ENCODE results near the gene NOL4L. TPM values are rescaled to one million over a fixed set of nuclear protein-coding genes. Genes with fewer than 3 reads are reported as not detected.

The NOL4L gene
- total RNA-seq, 1 experiment from 2014 or later, result 1.4 TPM

GRCh38 chr20:32535953-32536823 lies 48.9 kb downstream of the NOL4L start:
- H3K4me1 ChIP-seq (ENCODE audit: insufficient read depth, low read length, poor library complexity, severe bottlenecking), result peaks cover 11% of the 10 kb centered on the region
- no peaks in the 10 kb centered on the region for H3K9me3 ChIP-seq (ENCODE audit: low read depth, low read length, poor library complexity, severe bottlenecking)
- DNase-seq (ENCODE audit: low spot score), result peak; percentile 84
- BruUV-seq (replicated peaks), result no TSS peak
- TF ChIP-seq CTCF (conservative IDR thresholded peaks at IDR 0.05; ENCODE audit: low read depth, low read length), result no peak
- TF ChIP-seq EZH2 (IDR thresholded peaks at IDR 0.05; ENCODE audit: borderline replicate concordance, low read depth, low read length, poor library complexity, severe bottlenecking), result no peak
- intact Hi-C loops (cut with micrococcal nuclease; ENCODE audit: unreplicated experiment), result no loop called here
- H3K36me3 ChIP-seq (ENCODE audit: insufficient read depth, low read length, poor library complexity, severe bottlenecking), result no peaks in the 10 kb centered on the region
- ChIA-PET CTCF (interaction anchor here (0.6 kb wide), 2 partner anchors 242 to 455 kb away, joined by 5 read pairs; no protein-coding TSS in a partner anchor), POLR2A (ENCODE audit: low non-redundant PET) (interaction anchor here (0.6 kb wide), 1 partner anchor 1458 kb away, joined by 6 read pairs; the partner anchor contains the start of gene RALY)
- no peak overlapping the region for H3K27ac ChIP-seq (ENCODE audit: low read depth, low read length, poor library complexity, severe bottlenecking)
- H3K4me3 ChIP-seq (ENCODE audit: low read depth, low read length, poor library complexity, severe bottlenecking), result peak overlapping the region; percentile 39
- H3K27me3 ChIP-seq (replicated peaks; ENCODE audit: insufficient read depth, low read depth, low read length, poor library complexity), result no peaks in the 10 kb centered on the region

GRCh38 chr20:32535316-32535952 lies 49.7 kb downstream of the NOL4L start:
- Histone ChIP-seq H3K27me3 (replicated peaks; ENCODE audit: insufficient read depth, low read depth, low read length, poor library complexity) (no peaks in the 10 kb centered on the region), H3K4me3 (ENCODE audit: low read depth, low read length, poor library complexity, severe bottlenecking) (no peak overlapping the region), H3K9me3 (ENCODE audit: low read depth, low read length, poor library complexity, severe bottlenecking) (no peaks in the 10 kb centered on the region), H3K36me3 (ENCODE audit: insufficient read depth, low read length, poor library complexity, severe bottlenecking) (no peaks in the 10 kb centered on the region), H3K27ac (ENCODE audit: low read depth, low read length, poor library complexity, severe bottlenecking) (no peak overlapping the region), H3K4me1 (ENCODE audit: insufficient read depth, low read length, poor library complexity, severe bottlenecking) (peaks cover 11% of the 10 kb centered on the region)
- DNase-seq (ENCODE audit: low spot score), result no peak
- BruUV-seq (replicated peaks), result no TSS peak
- ChIA-PET CTCF (no interaction called here), POLR2A (ENCODE audit: low non-redundant PET) (no interaction called here)
- intact Hi-C loops (cut with micrococcal nuclease; ENCODE audit: unreplicated experiment), result no loop called here
- TF ChIP-seq EZH2 (IDR thresholded peaks at IDR 0.05; ENCODE audit: borderline replicate concordance, low read depth, low read length, poor library complexity, severe bottlenecking), result no peak
- TF ChIP-seq CTCF (conservative IDR thresholded peaks at IDR 0.05; ENCODE audit: low read depth, low read length), result no peak

- TF ChIP-seq CTCF (conservative IDR thresholded peaks at IDR 0.05; ENCODE audit: low read depth, low read length) (no peak), EZH2 (IDR thresholded peaks at IDR 0.05; ENCODE audit: borderline replicate concordance, low read depth, low read length, poor library complexity, severe bottlenecking) (no peak)
- Histone ChIP-seq H3K4me3 (ENCODE audit: low read depth, low read length, poor library complexity, severe bottlenecking) (no peak overlapping the region), H3K9me3 (ENCODE audit: low read depth, low read length, poor library complexity, severe bottlenecking) (no peaks in the 10 kb centered on the region), H3K27me3 (replicated peaks; ENCODE audit: insufficient read depth, low read depth, low read length, poor library complexity) (no peaks in the 10 kb centered on the region), H3K4me1 (ENCODE audit: insufficient read depth, low read length, poor library complexity, severe bottlenecking) (peaks cover 11% of the 10 kb centered on the region), H3K27ac (ENCODE audit: low read depth, low read length, poor library complexity, severe bottlenecking) (no peak overlapping the region), H3K36me3 (ENCODE audit: insufficient read depth, low read length, poor library complexity, severe bottlenecking) (no peaks in the 10 kb centered on the region)
- intact Hi-C loops (cut with micrococcal nuclease; ENCODE audit: unreplicated experiment), result no loop called here
- ChIA-PET POLR2A (ENCODE audit: low non-redundant PET) (no interaction called here), CTCF (interaction anchor here (0.6 kb wide), 1 partner anchor 256 kb away, joined by 3 read pairs; no protein-coding TSS in a partner anchor)
- no peak for DNase-seq (ENCODE audit: low spot score)
- no TSS peak for BruUV-seq (replicated peaks)
Measured at GRCh38 chr20:32534661-32535240, 50.4 kb downstream of the NOL4L start.

Measured in A673 (cell line).